GM19463 (cell line): ENCODE results near the gene FRMD4A.
"Not testable (repeated sequence)": the region's sequence is repeated elsewhere in the genome, so short reads cannot be mapped to it uniquely, and the experiment has no call there.

ENCODE experiments used
- ATAC-seq: cut with Tn5 transposase; IDR thresholded peaks from one replicate; pipeline ENCODE4 v1.9.1; 2021; ENCODE audit warnings: mild to moderate bottlenecking, moderate library complexity; ENCODE audit not compliant: unreplicated experiment

Gene FRMD4A

DNA sequence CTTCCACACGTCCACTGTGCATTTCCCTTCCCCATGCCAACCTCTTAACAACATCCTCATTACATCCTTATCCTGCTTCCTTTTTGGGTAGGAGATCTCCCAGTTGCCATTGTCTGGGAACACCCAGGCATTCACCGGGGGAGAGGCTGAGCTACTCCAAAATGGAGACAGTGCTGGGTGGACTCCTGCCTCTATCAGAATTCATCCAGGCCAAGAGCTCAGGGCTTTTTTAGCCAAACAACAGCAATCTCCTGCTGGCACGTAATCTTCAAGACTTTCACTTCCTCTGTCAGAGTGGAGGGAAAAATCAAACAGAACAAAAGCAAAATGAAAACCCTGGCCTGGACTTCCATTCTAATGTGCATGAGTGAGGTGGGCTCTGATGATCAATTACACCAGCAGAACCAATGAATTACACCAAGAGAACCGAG, 499.0 kb downstream of the FRMD4A start:
- peak; percentile 54 for ATAC-seq

DNA sequence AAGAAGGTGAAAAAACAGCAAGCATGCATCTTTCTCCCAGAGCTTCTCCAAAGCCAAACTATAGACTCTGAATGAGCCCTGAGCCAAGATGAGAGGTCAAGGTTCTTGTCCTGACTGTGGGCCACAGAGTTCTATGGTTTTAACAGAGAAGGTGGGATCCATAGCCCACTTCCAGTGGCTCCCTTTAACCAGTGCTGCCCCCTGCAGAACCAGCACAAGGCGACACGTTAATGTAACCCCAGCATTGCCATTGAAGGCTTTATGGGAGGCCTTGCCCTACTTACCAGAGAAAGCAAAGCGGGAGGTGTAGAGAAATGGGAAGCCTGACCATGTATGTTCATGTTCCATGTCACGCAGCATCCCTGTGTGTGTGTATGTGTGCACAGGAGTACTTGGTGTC, 500.3 kb downstream of the FRMD4A start:
- ATAC-seq, result no peak

DNA sequence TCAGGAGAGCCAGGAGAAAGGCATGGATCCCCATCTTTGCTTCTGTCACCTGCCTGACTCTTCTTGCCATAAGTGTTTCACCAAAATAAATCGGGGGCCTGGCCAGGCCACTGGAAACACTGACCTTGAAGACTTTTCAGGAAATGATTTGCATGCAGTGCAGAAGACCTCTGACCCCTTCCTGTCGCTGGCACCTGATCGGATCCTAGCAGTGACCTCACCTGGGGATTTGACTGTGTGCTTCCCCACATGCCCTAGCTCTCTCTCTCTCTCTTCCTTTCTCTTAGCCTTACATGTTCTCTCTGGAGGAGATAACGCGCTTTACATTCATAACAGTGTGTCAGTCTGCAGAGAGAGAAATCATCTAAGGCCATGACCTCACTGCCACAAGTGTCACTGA, 500.9 kb downstream of the FRMD4A start:
- no peak for ATAC-seq

DNA sequence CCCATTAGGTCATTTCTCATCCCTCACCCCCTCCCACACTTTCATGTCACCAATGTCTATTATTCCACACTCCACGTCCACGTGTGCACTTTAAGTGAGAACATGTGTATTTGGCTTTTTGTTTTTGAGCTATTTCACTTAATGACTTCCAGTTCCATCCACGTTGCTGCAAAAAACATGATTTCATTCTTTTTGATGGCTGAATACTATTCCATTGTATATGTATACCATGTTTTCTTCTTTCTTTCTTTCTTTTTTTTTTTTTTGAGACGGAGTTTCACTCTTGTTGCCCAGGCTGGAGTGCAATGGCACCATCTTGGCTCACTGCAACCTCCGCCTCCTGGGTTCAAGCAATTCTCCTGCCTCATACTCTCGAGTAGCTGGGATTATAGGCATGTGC, 502.4 kb downstream of the FRMD4A start:
- not testable (repeated sequence) for ATAC-seq

DNA sequence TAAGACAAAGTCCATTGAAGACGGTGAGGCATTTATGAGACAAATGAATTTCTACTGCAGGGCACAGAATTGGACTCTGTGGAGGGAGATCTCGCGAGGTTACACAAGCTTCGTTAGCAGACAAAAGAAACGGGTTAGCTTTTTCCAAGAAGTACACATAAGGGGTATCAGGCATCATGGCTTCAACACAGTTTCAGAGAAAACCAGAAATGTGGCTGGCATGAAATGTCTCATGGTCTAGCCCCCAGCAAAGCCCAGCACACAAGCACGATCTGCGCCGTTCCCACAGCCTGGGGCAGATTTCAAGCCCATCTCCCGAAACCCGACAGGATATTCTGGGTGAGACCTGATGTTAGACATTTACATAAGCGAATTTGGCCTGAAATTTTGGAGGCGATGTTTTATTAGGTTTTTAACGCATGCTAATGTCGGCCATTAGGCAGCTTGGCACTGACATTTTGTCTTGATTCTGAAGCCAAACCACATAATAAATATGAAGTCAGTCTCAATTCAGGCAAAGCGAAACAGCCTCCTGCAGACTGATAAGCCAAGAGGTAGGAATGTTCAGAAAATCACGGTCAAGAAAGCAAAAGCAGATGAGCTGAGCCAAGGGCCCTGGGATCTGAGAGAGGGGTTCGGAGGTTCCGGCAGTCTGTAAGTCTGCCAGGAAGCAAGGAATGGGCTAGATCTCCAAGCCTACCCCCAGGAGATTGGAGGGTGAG, 503.5 kb downstream of the FRMD4A start:
- no peak for ATAC-seq

DNA sequence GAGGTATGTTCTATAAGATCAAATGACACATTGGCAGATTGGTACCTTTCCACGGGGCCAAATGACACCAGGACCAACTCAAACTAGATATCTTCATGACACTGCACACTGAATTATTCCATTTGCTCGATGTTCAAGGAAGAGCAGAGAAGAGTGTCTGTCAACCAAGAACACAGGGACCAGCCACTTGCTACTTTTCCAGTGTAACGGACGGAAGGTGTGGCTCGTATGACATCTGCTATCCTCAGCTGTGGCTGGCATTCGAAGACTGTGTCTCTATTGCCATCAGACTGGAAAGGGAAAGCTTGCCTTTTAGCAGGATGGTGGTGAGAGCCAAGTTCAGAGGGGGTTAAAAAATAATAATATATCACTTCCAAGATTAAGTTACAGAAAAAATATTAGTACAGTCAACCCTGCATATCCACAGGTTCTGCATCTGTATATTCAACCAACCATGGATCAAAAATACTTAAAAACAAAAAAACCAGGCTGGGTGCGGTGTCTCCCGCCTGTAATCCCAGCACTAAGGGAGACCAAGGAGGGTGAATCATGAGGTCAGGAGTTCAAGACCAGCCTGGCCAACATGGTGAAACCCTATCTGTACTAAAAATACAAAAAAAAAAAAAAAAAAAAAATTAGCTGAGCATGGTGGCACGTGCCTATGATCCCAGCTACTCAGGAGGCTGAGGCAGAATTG, 506.9 kb downstream of the FRMD4A start:
- no peak for ATAC-seq

DNA sequence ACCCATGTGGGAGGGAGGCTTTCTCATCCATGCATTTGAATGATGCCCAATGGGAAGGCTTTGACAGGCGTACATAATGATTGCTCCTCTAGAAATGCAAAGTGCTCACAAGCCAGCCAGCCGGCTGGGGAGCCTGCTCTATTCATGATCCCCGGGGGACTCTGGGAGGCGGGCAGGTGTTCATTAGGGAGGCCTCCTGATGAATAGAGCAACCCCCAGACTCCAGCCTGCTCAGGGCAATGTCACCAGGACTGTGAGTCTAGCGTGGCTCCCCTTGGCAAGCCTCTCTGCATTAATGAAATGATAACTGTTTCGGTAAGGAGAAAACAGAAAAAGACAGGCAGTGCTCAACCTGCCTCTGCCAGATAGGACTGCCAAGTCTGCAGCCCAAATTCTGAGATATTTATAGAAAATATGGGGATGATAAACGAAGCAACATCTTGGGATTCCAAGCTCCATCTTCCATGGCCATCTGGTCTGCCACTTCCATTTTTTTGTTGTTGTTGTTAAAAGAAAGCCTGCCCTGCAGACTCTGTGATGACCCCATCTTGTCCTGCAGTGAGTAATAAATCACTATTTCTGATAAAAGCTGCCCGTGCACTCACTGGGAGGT, 507.5 kb downstream of the FRMD4A start:
- no peak for ATAC-seq

DNA sequence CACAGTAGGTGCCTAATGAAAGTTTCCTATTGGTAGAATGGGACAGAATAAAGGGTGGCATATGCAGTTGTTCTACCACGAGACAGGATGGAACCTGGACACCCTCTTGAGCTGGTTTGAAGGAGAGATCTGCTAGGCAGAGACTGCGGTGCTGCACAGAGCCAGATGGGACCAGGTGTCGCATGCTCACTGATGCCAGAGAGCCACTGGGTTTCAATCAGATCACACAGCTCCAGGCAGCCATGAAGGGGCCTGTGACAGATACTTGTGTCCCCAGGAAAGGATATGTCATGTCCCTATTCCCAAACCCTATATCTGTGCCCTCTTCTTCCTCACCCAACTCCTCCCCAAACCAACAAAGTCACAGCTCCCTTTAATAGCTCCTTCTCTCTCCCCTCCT, 508.2 kb downstream of the FRMD4A start:
- no peak for ATAC-seq

DNA sequence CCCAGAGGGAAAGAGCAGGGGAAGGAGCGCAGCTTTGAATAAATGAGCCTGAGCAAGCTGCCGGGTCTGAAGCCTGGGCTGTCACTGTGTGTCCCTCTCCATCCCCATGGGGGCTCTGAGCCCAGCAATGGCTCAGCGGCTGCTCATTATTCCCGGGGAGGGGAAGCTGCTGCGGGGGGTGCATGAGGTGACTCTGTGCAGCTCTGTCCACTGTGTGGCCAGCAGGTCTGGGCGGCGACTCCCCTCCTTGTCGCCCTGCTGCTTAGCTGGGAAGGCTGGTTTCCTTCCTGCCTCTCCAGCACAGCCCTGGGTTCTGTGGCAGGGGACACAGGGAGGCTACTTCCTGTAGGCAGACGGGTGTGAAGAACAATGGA, 509.8 kb downstream of the FRMD4A start:
- ATAC-seq, result no peak

DNA sequence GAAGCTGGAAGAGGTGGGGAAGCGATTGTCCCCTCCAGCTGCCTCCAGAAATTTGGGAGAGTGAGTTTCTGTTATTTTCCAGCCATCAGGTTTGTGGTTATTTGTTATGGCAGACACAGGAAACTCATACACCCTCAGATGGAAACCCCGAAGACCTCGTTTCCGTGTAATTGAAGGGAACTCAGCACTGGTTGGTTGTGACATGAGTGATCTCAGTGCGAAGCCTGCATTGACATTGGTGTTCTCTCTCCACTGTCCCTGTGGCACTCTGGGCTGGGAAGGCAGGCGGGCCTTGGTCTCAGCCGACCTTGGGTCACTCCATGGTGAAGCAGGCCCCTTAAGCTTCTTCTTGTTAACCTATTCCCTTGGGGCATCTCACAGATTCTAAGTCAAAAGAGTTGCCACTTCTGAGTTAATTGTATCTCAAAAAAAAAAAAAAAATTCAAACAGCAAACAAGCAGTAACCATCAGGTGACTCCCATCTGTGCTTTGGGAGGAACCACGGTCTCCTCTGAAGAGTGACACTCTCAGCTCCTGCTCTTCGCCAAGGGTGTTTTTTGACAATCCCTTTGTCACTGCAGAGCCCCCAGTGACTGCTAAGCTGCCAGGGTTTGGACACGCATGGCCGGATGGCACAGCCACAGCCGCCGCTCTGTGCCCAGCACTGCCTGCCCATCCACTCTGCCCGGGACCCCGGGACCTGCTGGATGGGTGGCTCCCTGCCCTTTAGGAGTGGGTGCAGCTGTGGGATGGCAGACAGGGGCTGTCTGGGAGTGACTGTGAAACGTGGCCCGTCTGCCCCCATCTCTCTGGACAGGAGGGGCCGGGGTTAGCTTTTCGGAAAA, 510.4 kb downstream of the FRMD4A start:
- ATAC-seq, result no peak

DNA sequence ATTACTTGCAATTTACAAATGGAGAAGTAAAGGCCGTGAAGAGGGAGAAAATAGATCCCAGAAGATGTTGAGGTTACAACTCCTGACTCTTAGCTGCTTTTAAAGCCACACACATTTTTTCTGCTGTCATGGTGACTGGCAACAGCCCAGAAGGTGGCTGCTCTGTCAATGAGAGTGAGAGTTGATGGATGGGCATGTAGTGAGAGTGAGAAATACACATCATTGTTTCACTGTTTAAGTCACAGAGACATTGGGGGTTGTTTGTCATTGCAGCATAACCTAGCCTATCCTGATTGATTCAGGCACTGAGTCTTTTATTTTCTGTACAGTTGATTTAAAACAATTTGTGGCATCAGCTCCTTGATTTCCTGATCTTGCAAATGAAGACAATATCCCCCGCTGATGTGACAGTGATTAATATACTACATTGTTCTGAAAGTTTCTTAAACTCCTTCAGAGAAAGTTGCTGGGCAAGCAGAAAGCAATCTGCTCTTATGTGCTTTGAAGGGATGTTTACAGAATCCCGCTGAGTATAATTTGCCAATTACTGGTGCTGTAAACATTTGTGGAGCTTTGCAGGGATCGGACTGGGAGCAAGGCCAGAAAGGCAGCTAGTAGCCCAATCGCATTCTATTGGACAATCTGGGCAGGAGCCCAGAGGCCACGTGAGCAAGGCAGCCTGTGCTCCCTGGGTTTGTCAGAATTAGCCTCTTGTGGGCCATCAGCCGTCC, 514.4 kb downstream of the FRMD4A start:
- no peak for ATAC-seq

DNA sequence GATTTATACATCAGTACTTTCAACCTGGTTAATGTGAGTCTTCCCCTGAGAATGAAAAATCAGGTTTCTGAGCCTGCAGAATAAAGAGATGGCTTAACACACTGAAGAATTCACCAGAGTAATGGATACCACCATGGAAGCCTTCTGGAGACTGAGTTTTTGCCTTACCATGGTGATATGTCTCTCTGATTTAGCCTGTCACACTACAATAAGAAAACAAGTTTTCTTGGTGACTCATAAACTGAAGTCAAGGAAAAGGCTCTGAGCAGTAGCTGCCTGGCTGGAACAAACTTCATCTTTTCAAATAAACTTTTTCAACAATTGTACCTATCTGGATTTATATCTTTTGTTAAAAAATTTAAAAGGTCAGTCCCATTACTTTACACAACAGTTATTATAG, 515.0 kb downstream of the FRMD4A start:
- no peak for ATAC-seq

DNA sequence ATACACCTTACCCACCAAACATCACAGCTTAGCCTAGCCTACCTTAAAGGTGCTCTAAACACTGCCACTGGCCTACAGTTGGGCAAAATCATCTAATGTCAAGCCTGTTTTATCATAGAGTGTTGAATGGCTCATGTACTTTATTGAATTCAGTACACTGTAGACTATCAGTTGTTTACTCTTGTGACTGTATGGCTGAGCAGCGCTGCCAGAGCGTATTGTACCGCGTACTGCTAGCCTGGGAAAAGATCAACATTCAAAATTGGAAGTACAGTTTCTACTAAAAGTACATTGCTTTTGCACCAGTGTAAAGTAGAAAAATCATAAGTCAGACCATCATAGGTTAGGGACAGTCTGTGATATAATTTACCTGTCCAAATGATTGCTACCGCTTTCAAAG, 517.2 kb downstream of the FRMD4A start:
- ATAC-seq, result no peak

DNA sequence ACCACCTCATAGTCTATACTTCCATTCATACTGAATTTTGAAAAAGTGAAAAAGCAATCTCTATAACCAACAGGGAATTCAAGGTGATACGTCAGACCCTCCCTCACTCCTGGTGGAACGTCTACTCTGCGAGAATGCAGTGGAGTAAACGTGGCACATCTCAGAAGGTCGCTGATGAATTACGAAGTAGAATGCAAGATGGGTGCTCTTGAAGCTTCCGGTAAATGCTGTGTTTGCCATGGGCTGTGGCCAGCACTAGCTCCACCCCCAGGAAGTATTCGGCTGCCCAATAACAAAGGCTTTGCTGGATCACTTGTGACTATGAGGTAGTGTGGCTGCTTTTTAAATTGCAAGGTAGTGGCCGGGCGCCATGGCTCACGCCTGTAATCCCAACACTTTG, 517.9 kb downstream of the FRMD4A start:
- ATAC-seq, result no peak

DNA sequence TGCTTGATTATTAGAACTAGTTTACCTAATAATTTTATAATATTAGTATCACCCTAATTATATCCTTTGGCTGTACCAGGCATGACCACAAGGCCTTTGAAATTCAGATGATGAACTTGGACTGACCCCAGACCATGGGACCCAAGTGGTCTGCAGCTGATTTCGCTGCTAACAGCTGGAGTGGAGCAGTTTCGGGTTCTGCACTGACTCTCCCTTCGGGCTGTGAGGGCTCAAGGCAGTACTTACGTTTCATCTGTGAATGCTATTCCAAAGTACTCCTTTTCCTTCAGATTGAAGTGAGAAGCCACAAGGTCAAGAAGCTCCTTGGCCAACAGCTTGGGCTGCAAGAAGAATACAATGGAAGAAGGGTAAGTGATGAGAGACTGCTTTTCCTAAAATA, 520.2 kb downstream of the FRMD4A start:
- no peak for ATAC-seq

DNA sequence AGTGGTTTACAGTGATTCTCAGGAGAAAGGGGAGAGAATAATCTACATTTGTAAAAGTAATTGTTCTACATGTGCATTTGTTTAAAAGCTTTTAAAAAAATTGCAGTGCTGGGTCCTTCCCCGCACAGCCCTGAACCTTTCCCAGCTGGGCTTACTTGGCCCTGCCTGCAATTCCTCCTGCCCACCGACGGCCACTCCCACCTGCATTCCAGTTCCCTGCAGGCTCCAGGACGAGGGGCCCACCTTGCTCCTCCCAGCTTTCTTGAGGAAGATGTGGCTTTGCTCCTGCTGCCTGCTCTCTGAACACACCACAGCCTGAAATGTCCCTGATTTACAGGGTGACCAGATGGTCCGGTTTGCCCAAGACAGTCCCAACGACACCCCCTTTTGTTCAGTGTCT, 521.3 kb downstream of the FRMD4A start:
- ATAC-seq, result no peak

DNA sequence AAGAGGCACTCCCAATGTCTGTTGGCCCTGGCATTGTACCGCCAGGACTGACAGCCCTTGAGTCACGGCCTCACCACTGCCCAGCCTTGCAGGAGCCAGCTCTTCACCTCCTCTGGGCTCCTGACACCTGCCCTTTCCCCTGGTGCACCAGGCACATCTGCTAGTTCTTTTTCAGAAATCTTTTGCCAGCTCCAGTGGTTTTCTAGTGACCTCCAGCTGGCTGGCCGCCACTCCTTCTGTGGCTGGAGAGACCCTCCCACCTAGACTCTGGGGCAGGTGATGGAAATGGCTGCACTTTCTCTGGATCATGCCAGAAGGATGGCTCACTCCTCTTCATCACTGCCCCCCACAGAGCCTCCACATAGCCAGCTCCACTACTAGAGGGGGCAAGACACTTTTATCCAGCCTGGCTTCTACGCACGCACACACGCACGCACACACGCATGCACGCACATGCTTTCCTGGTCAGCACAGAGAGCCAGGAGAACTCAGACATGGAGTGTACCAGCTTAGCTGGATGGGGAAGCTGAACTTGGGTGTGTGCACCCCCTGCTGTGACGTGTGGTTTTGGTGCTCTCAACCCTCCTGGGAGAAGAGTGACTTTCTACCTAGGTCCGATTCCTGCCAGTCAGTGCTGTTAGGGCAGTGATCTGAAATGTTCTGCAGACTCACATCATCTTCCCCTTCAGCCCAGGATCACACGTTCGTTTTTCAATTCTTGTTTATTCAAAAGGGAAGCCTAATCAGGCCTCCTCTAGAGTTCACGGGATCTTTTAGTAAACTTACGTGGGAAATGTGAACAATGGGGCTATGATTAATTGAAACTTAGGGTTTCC, 522.0 kb downstream of the FRMD4A start:
- no peak for ATAC-seq

DNA sequence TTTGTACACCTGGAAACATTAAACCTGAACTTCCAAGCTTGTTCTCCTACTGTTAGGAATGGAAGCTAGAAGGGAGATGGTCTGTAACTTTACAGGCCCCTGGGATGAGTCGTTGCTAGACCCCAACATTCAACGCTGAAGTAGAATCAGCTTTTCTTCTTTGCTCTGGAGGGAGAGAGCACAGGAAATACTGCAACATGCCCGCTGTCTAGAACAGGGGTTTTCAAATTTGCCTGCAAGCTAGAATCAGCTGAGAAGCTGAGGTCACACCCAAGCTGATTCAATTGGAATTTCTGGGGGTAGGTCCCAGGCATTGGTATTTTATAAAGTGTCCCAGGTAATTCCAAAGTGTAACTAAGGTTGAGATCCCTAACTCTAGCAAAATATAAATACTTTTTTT, 524.3 kb downstream of the FRMD4A start:
- no peak for ATAC-seq

DNA sequence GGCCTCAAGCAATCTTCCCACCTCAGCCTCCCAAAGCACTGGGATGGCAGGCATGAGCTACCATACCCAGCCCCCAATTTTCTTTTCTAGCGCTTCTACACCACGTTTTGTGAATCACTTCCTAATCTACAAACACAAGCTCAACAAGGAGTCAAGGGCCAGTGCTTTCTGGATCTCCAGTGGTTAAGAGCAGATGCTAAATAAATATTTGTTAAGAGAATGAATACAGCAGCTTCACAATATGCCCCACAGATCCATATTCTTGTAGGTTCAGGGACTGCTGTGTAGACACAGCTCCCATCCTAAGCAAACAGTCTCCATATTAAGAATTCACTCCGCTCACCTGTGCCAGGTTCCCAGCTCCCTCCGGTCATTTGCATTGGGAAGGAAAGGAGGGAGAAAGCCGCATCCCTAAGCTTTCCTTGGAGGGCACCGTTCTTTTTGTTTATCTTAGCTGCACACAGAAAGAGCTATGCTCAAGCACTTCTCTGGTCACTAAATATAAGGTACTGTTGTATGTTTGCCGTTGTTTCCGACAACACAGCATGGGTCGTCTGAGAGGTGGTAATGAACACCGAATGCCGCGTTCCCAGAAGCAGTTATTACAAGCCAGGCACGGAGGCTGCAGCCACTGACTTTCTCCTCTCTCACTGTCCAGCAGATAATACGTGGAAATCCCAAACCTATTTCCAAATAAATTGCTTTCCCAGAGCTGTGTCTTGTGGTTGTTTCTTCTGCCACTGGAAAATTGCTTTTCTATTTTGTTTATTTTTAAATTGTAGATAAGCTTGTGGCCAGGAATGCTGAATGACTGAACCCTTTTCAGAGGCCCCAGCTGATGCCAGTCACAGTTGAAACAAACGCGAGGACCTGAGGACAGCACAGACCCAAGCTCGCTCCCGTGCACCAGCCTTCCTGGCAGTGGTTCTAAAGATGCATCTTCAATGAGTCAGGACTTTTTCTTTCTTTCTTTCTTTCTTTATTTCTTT, 526.9 kb downstream of the FRMD4A start:
- no peak for ATAC-seq
